SU-DHL-6 (cell line): ENCODE results near the gene CLSTN2.

Experiments used
- CTCF ChIP-seq: fragments of 200-600 bp; sonication (generic); IDR thresholded peaks from one replicate; pipeline ENCODE4 v1.5.1; 2017; ENCODE audit warnings: antibody characterized with exemption, mild to moderate bottlenecking, low read length, moderate library complexity; ENCODE audit not compliant: insufficient read depth, poor library complexity, severe bottlenecking
- EZH2phosphoT487 ChIP-seq: fragments of 200-600 bp; sonication (generic), shearing (Covaris generic); conservative IDR thresholded peaks from 2 replicates; pipeline ENCODE4 v1.6.1; 2018; ENCODE audit warnings: mild to moderate bottlenecking, antibody characterized with exemption, low read length, moderate library complexity, mixed read lengths

GRCh38 chr3:139979991-139980390 is 45.0 kb downstream of the CLSTN2 start:
- no peak for TF ChIP-seq CTCF
- TF ChIP-seq EZH2phosphoT487: no peak
